Stimulated activated CD4-positive, alpha-beta T cell treated with anti-CD3 and anti-CD28 coated beads, Interleukin-4, amount 100 ng/mL, for 4 hours (primary cell): ENCODE data around the gene OR52E1.
"Not testable (repeated sequence)": the region's sequence is repeated elsewhere in the genome, so short reads cannot be mapped to it uniquely, and the experiment has no call there.

Experiments used
- DNase-seq, 2 experiments: peaks; one replicate each; pipeline ENCODE4 v3.0.0-alpha.2; 2020

OR52E1 gene

GRCh38 chr11:5069272-5069671, at the start of gene OR52E1:
TSS of gene OR52E1 (plus strand) at chr11:5069572.
- DNase-seq: no peak

- no peak for DNase-seq
Measured at GRCh38 chr11:5021996-5022395, 47.4 kb upstream of the OR52E1 start.

- DNase-seq: no peak
Measured at GRCh38 chr11:5036669-5037068, 32.7 kb upstream of the OR52E1 start.

GRCh38 chr11:5037926-5038325, 31.4 kb upstream of the OR52E1 start:
- DNase-seq: no peak

- no peak for DNase-seq
Measured at GRCh38 chr11:5038341-5038740, 31.0 kb upstream of the OR52E1 start.

- DNase-seq: no peak
Measured at GRCh38 chr11:5040876-5041275, 28.5 kb upstream of the OR52E1 start.

- no peak for DNase-seq
Measured at GRCh38 chr11:5042091-5042490, 27.3 kb upstream of the OR52E1 start.

GRCh38 chr11:5043380-5043779, 26.0 kb upstream of the OR52E1 start:
- DNase-seq: no peak

- no peak for DNase-seq
Measured at GRCh38 chr11:5046226-5046625, 23.1 kb upstream of the OR52E1 start, which contains the start of gene OR52J3. TSS of gene OR52J3 (plus strand) at chr11:5046526. CDS start at chr11:5046526, 0 bp downstream.

- DNase-seq: no peak
Measured at GRCh38 chr11:5046754-5047330, 22.5 kb upstream of the OR52E1 start.

GRCh38 chr11:5058679-5059078, 10.7 kb upstream of the OR52E1 start:
- DNase-seq: not testable (repeated sequence)

- DNase-seq: no peak
Measured at GRCh38 chr11:5059391-5059790, 10.0 kb upstream of the OR52E1 start, which contains the start of gene OR52E2. TSS of gene OR52E2 (minus strand) at chr11:5059627. CDS start at chr11:5059627, 0 bp downstream.

GRCh38 chr11:5065027-5065426, 4.3 kb upstream of the OR52E1 start:
- no peak for DNase-seq

GRCh38 chr11:5071799-5072198, 2.4 kb downstream of the OR52E1 start:
- DNase-seq: no peak

GRCh38 chr11:5081405-5081804, 12.0 kb downstream of the OR52E1 start:
- no peak for DNase-seq

- no peak for DNase-seq
Measured at GRCh38 chr11:5083602-5084001, 14.2 kb downstream of the OR52E1 start.

- no peak for DNase-seq
Measured at GRCh38 chr11:5088556-5088955, 19.2 kb downstream of the OR52E1 start.

GRCh38 chr11:5090668-5091067, 21.3 kb downstream of the OR52E1 start:
- no peak for DNase-seq

GRCh38 chr11:5092821-5093585, 23.6 kb downstream of the OR52E1 start:
- no peak for DNase-seq

GRCh38 chr11:5096011-5096410, 26.6 kb downstream of the OR52E1 start:
- DNase-seq: no peak

GRCh38 chr11:5102246-5102645, 32.9 kb downstream of the OR52E1 start:
- no peak for DNase-seq

GRCh38 chr11:5103066-5103465, 33.7 kb downstream of the OR52E1 start:
- DNase-seq: no peak

- no peak for DNase-seq
Measured at GRCh38 chr11:5107285-5107684, 37.9 kb downstream of the OR52E1 start.

- no peak for DNase-seq
Measured at GRCh38 chr11:5115339-5115738, 46.0 kb downstream of the OR52E1 start.

GRCh38 chr11:5117588-5117987, 48.2 kb downstream of the OR52E1 start:
- no peak for DNase-seq
